ENCODE data around the gene KCTD1.

- TF ChIP-seq YY1 (IDR thresholded peaks at IDR 0.05; ENCODE audit: low read depth) (no peak), TEAD4 (IDR thresholded peaks at IDR 0.05) (no peak), TCF12 (IDR thresholded peaks at IDR 0.05; ENCODE audit: low read depth) (no peak), NFIC (IDR thresholded peaks at IDR 0.05) (no peak), TAF1 (IDR thresholded peaks at IDR 0.05; ENCODE audit: low read depth) (no peak), FOXM1 (IDR thresholded peaks at IDR 0.05; ENCODE audit: borderline replicate concordance, low read depth) (no peak), MAX (IDR thresholded peaks at IDR 0.05) (no peak), RAD21 (IDR thresholded peaks at IDR 0.05; ENCODE audit: low read depth) (no peak), CREB1 (IDR thresholded peaks at IDR 0.05; ENCODE audit: low read depth) (no peak), USF1 (IDR thresholded peaks at IDR 0.05) (no peak), EGR1 (IDR thresholded peaks at IDR 0.05) (no peak)
Observed at GRCh38 chr18:26417190-26417589, 131.2 kb downstream of the KCTD1 start.
